Nephron (organoid): ENCODE measurements around the gene TMCO4.
A peak's percentile ranks its signal among the peaks of the same experiment; 100 is the strongest.

Experiments used
- H3K27ac Mint-ChIP-seq, 3 experiments: 2 replicates each; pipeline ENCODE4 v1.8.0; 2020; ENCODE audit warnings: mixed read lengths in 3 of 3, mild to moderate bottlenecking in 2 of 3, moderate library complexity in 1 of 3
- H3K27me3 Mint-ChIP-seq: 2 replicates; pipeline ENCODE4 v1.8.0; 2021; ENCODE audit warnings: low read depth, mild to moderate bottlenecking, moderate library complexity, mixed read lengths
- H3K36me3 Mint-ChIP-seq: 2 replicates; pipeline ENCODE4 v1.8.0; 2020; ENCODE audit warnings: low read depth, mixed read lengths
- H3K4me1 Mint-ChIP-seq: 2 replicates; pipeline ENCODE4 v1.8.0; 2020; ENCODE audit warnings: mixed read lengths
- H3K4me3 Mint-ChIP-seq, 3 experiments: 2 replicates each; pipeline ENCODE4 v1.8.0; 2020; ENCODE audit warnings: mild to moderate bottlenecking in 3 of 3, mixed read lengths in 3 of 3, moderate library complexity in 2 of 3
- H3K9me3 Mint-ChIP-seq: 2 replicates; pipeline ENCODE4 v1.8.0; 2020; ENCODE audit warnings: mixed read lengths
- TF ChIP-seq, protein P1 (sequence below), 3 experiments: fragments of 200-600 bp; sonication (generic); IDR thresholded peaks; one replicate each; pipeline ENCODE4 v1.5.0; 2021; ENCODE audit warnings: antibody characterized with exemption in 3 of 3; ENCODE audit not compliant: unreplicated experiment in 3 of 3

The TMCO4 gene

DNA sequence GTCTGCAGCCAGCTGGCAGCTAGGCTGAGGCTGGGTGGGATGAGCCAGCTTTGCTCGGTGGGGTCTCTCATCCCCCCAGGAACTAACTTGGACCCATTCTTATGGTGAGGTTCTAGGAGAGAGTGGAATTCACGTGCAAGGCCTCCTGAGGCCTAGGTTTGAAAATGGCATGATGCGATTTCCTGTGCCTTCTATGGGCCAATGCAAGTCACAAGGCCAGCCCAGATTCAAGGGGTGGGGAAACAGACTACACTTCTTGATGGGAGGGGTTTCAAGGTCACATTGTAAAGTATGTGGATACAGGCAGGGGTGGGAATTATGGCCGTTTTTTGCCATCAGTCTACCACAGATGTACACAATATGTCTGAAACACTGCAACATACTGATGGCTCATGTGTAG lies 86.8 kb downstream of the TMCO4 start:
- H3K27me3 Mint-ChIP-seq, result peaks cover 4% of the 10 kb centered on the region
- H3K36me3 Mint-ChIP-seq, result no peaks in the 10 kb centered on the region
- H3K9me3 Mint-ChIP-seq, result no peaks in the 10 kb centered on the region
- H3K4me3 Mint-ChIP-seq, result no peak overlapping the region
- TF ChIP-seq, protein P1, sequence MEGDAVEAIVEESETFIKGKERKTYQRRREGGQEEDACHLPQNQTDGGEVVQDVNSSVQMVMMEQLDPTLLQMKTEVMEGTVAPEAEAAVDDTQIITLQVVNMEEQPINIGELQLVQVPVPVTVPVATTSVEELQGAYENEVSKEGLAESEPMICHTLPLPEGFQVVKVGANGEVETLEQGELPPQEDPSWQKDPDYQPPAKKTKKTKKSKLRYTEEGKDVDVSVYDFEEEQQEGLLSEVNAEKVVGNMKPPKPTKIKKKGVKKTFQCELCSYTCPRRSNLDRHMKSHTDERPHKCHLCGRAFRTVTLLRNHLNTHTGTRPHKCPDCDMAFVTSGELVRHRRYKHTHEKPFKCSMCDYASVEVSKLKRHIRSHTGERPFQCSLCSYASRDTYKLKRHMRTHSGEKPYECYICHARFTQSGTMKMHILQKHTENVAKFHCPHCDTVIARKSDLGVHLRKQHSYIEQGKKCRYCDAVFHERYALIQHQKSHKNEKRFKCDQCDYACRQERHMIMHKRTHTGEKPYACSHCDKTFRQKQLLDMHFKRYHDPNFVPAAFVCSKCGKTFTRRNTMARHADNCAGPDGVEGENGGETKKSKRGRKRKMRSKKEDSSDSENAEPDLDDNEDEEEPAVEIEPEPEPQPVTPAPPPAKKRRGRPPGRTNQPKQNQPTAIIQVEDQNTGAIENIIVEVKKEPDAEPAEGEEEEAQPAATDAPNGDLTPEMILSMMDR (IDR thresholded peaks at IDR 0.05; ENCODE audit: unreplicated experiment in 3 of 3), result no peak
- H3K27ac Mint-ChIP-seq, result peak overlapping the region in 1 of 3 experiments; percentile 80
- H3K4me1 Mint-ChIP-seq, result peaks cover 27% of the 10 kb centered on the region

DNA sequence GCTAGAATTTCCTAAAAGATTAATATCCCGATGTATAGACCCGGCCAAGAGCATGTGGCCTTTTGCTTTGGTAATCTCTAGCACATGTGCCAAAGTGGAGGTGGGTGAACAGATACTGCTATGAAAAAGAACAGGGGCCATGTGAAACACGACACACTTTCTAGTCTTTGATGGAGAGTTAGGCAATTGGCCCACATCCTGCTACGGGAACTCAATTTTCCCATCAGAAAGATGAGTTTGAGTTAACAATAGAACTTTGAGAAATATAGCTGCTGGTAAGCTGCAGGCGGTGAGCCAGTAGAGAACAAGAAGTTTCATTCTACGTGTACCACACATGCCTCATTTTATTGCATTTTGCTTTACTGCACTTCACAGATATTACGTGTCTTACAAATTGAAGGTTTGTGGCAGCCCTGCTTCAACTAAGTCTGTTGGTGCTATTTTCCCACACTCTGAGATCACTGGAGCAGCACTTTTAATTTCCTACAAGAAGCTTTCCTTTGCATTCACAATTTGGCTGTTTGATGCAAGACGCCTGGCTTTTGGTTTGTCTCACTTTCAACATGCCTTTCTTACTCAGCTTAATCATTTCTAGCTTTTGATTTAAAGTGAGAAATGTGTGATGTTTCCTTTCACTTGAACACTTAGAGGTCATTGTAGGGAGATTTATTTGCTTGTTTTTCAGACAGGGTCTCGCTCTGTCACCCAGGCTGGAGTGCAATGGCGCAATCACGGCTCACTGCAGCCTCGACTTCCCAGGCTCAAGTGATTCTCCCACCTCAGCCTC lies 88.7 kb downstream of the TMCO4 start:
- Mint-ChIP-seq H3K4me1 (peaks cover 39% of the 10 kb centered on the region), H3K27ac (peak overlapping the region; percentile 62 to 91 (median 63)), H3K27me3 (peaks cover 10% of the 10 kb centered on the region), H3K9me3 (no peaks in the 10 kb centered on the region), H3K36me3 (no peaks in the 10 kb centered on the region), H3K4me3 (peak overlapping the region in 1 of 3 experiments; percentile 5)
- TF ChIP-seq, protein P1 (IDR thresholded peaks at IDR 0.05; ENCODE audit: unreplicated experiment in 3 of 3), result no peak

DNA sequence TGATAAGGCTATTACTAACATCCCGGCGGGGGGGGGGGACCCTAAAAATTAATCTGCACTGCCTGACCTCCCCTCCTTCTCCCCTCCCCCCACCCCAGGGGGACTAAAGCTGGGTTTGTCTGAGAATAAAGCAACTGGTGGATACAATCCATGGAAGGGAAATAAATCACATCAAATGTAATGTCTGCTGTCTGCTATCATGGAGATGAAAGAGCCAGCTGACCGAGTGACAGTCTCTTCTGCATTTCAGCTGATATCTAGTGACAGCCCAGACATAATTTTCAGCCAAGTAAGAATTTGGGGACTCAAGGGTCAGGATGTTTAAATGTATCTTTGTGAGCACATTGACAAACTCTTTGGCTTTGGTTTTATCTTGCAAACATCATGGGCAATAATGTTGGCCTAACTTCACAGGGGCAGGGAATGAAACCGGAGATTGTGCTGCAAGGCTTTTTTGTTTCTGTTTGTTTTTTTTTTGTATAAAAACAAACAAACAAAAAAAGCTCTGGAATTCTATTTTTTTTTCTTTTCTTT lies 90.4 kb downstream of the TMCO4 start:
- Mint-ChIP-seq H3K4me3 (peak overlapping the region in 1 of 3 experiments; percentile 20), H3K9me3 (no peaks in the 10 kb centered on the region), H3K27me3 (peaks cover 16% of the 10 kb centered on the region), H3K36me3 (no peaks in the 10 kb centered on the region), H3K4me1 (peaks cover 43% of the 10 kb centered on the region), H3K27ac (peak overlapping the region; percentile 26 to 96 (median 34))
- TF ChIP-seq, protein P1 (IDR thresholded peaks at IDR 0.05; ENCODE audit: unreplicated experiment in 3 of 3), result no peak

DNA sequence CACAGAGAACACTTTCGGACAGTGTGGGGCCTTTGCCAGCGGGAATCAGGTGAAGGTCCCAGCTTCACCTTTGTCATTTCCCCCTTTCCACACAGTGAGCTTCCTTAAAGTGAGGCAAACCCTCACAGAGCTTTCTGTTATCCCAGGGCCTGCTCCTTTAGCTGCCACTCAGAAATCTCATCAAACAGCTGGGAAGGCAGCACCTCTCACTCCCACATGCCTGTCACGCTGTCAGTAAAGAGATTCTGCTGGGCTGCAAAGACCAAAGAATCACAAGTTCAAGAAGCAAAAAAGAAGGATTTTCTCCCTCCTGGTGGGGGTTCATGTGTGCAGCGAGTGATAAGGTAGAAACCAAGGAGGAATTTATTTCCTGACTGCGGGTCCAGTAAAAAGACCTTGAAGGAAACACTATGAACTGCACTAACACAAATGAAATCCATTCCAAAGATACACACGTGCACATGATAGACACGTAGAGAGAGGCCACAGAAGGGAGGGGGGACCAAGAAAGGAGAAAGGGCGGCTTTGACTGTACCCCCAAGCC lies 91.1 kb downstream of the TMCO4 start:
- peak overlapping the region; percentile 26 to 96 (median 34) for H3K27ac Mint-ChIP-seq
- no peaks in the 10 kb centered on the region for H3K9me3 Mint-ChIP-seq
- TF ChIP-seq, protein P1 (IDR thresholded peaks at IDR 0.05; ENCODE audit: unreplicated experiment in 3 of 3), result no peak
- peak overlapping the region in 1 of 3 experiments; percentile 12 for H3K4me3 Mint-ChIP-seq
- peaks cover 43% of the 10 kb centered on the region for H3K4me1 Mint-ChIP-seq
- H3K27me3 Mint-ChIP-seq, result peaks cover 18% of the 10 kb centered on the region
- no peaks in the 10 kb centered on the region for H3K36me3 Mint-ChIP-seq

DNA sequence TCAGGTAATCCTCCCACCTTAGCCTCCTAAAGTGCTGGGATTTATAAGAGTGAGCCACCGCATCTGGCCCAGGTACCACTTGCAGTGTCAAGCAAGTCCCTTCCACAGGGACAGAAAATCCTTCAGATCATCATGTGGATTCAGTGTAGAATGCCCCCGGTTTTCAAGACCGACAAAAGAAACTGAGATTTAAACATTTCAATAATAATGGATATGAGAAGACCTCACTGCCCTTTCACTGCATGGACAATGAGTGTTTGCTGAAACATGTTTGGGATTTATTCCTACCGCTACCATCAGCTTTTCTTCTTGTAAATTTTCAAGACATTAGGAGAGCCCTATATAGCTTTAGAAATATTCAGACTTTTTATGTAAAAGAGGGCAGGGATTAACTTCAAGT lies 93.6 kb downstream of the TMCO4 start:
- H3K4me3 Mint-ChIP-seq, result no peak overlapping the region
- H3K27ac Mint-ChIP-seq, result no peak overlapping the region
- H3K36me3 Mint-ChIP-seq, result no peaks in the 10 kb centered on the region
- TF ChIP-seq, protein P1 (IDR thresholded peaks at IDR 0.05; ENCODE audit: unreplicated experiment in 3 of 3), result no peak
- H3K9me3 Mint-ChIP-seq, result no peaks in the 10 kb centered on the region
- peaks cover 39% of the 10 kb centered on the region for H3K4me1 Mint-ChIP-seq
- peaks cover 20% of the 10 kb centered on the region for H3K27me3 Mint-ChIP-seq
